ENCODE measurements around the gene KY. TPM values are rescaled to one million over a fixed set of nuclear protein-coding genes. Genes with fewer than 3 reads are reported as not detected.

KY gene
- total RNA-seq, 2 donors from 2014 or later, result 1.4 to 1.7 TPM

DNA sequence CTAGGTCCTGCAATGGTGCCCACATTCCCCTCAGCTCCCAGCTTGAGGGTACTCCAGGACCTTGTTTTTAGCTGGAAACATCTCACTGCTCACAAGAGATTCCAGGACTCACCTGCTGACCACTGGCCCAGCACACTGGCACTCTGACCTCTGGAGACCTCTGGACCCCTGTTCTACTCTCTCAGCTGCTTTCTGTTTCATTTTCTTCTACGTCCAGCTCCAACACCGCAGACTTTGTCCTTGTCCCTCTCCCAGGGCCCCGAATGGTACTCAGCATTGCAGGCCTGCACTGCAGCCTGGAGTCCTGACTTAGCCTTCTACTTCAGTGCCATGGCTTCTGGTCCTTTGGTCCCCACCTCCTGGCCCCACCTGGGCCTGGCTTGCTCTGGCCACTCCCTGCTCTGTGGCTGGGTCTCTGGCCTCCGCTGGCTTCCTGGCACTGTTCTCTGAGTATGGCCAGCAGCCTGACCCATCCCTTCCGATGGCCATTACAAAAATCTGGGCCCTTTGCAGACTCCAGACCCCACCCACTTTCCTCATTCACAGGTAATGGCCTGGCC, 27.9 kb downstream of the KY start:
- Histone ChIP-seq H3K36me3 (no peaks in the 10 kb centered on the region), H3K4me1 (replicated peaks) (no peaks in the 10 kb centered on the region), H3K27me3 (replicated peaks; ENCODE audit: insufficient read depth) (no peaks in the 10 kb centered on the region), H3K4me3 (no peak overlapping the region), H3K27ac (no peak overlapping the region), H3K9me3 (no peaks in the 10 kb centered on the region)
- 96% methylated on average over 5 of the region's 5 CpGs for WGBS
- no peak for DNase-seq (ENCODE audit: low spot score)
- intact Hi-C loops (cut with DNase I), result no loop called here
- no peak for TF ChIP-seq POLR2AphosphoS5 (IDR thresholded peaks at IDR 0.05)
- TF ChIP-seq, protein P1, sequence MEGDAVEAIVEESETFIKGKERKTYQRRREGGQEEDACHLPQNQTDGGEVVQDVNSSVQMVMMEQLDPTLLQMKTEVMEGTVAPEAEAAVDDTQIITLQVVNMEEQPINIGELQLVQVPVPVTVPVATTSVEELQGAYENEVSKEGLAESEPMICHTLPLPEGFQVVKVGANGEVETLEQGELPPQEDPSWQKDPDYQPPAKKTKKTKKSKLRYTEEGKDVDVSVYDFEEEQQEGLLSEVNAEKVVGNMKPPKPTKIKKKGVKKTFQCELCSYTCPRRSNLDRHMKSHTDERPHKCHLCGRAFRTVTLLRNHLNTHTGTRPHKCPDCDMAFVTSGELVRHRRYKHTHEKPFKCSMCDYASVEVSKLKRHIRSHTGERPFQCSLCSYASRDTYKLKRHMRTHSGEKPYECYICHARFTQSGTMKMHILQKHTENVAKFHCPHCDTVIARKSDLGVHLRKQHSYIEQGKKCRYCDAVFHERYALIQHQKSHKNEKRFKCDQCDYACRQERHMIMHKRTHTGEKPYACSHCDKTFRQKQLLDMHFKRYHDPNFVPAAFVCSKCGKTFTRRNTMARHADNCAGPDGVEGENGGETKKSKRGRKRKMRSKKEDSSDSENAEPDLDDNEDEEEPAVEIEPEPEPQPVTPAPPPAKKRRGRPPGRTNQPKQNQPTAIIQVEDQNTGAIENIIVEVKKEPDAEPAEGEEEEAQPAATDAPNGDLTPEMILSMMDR (IDR thresholded peaks at IDR 0.05), result no peak
- TF ChIP-seq POLR2A (IDR thresholded peaks at IDR 0.05), result no peak

- no peak overlapping the region for H3K27ac ChIP-seq
- no peaks in the 10 kb centered on the region for H3K4me1 ChIP-seq (replicated peaks)
- TF ChIP-seq, protein P1 (IDR thresholded peaks at IDR 0.05), result no peak
- TF ChIP-seq POLR2AphosphoS5 (IDR thresholded peaks at IDR 0.05), result no peak
- no peak for TF ChIP-seq POLR2A (IDR thresholded peaks at IDR 0.05)
- no peak for DNase-seq (ENCODE audit: low spot score)
- WGBS, result 56% methylated on average over 3 of the region's 3 CpGs
- no peaks in the 10 kb centered on the region for H3K9me3 ChIP-seq
- no peak overlapping the region for H3K4me3 ChIP-seq
- no peaks in the 10 kb centered on the region for H3K36me3 ChIP-seq
- H3K27me3 ChIP-seq (replicated peaks; ENCODE audit: insufficient read depth), result no peaks in the 10 kb centered on the region
- intact Hi-C loops (cut with DNase I), result no loop called here
Measured at GRCh38 chr3:134621854-134622253, 29.0 kb downstream of the KY start.

GRCh38 chr3:134620476-134621115, 30.2 kb downstream of the KY start:
- H3K9me3 ChIP-seq, result no peaks in the 10 kb centered on the region
- no peaks in the 10 kb centered on the region for H3K27me3 ChIP-seq (replicated peaks; ENCODE audit: insufficient read depth)
- no peak overlapping the region for H3K27ac ChIP-seq
- 92% methylated on average over 5 of the region's 5 CpGs for WGBS
- no peak overlapping the region for H3K4me3 ChIP-seq
- no peak for DNase-seq (ENCODE audit: low spot score)
- no peaks in the 10 kb centered on the region for H3K4me1 ChIP-seq (replicated peaks)
- TF ChIP-seq, protein P1 (IDR thresholded peaks at IDR 0.05), result no peak
- TF ChIP-seq POLR2AphosphoS5 (IDR thresholded peaks at IDR 0.05) (no peak), POLR2A (IDR thresholded peaks at IDR 0.05) (no peak)
- intact Hi-C loops (cut with DNase I), result no loop called here
- H3K36me3 ChIP-seq, result no peaks in the 10 kb centered on the region

- H3K9me3 ChIP-seq, result no peaks in the 10 kb centered on the region
- intact Hi-C loops (cut with DNase I), result no loop called here
- TF ChIP-seq POLR2AphosphoS5 (IDR thresholded peaks at IDR 0.05) (no peak), POLR2A (IDR thresholded peaks at IDR 0.05) (no peak)
- TF ChIP-seq, protein P1 (IDR thresholded peaks at IDR 0.05), result no peak
- WGBS, result 88% methylated on average over 8 of the region's 8 CpGs
- no peaks in the 10 kb centered on the region for H3K4me1 ChIP-seq (replicated peaks)
- H3K27ac ChIP-seq, result no peak overlapping the region
- H3K4me3 ChIP-seq, result no peak overlapping the region
- no peaks in the 10 kb centered on the region for H3K27me3 ChIP-seq (replicated peaks; ENCODE audit: insufficient read depth)
- no peak for DNase-seq (ENCODE audit: low spot score)
- no peaks in the 10 kb centered on the region for H3K36me3 ChIP-seq
Measured at GRCh38 chr3:134619884-134620445, 30.9 kb downstream of the KY start.

DNA sequence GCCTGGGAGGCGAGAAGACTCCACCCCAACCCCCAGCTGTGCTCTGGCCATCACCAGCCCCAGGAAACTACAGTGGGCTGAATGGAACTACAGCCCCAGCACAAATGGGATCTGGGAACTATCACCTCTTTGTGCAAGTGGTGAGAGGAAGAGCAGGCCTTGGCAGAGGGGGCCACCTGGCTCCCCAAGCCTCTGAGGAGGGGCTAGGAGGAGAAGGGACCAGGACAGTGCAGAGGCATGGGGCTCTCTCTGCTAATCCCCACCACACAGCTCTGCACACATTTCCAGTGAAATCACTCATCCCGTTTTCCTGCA, 31.6 kb downstream of the KY start:
- Histone ChIP-seq H3K9me3 (no peaks in the 10 kb centered on the region), H3K4me3 (no peak overlapping the region), H3K36me3 (no peaks in the 10 kb centered on the region), H3K27ac (no peak overlapping the region), H3K27me3 (replicated peaks; ENCODE audit: insufficient read depth) (no peaks in the 10 kb centered on the region), H3K4me1 (replicated peaks) (no peaks in the 10 kb centered on the region)
- 88% methylated on average over 2 of the region's 2 CpGs for WGBS
- intact Hi-C loops (cut with DNase I), result no loop called here
- TF ChIP-seq POLR2AphosphoS5 (IDR thresholded peaks at IDR 0.05) (no peak), POLR2A (IDR thresholded peaks at IDR 0.05) (no peak)
- TF ChIP-seq, protein P1 (IDR thresholded peaks at IDR 0.05), result no peak
- no peak for DNase-seq (ENCODE audit: low spot score)
